Prostate gland (tissue), 2 donors: ENCODE data around the gene C16orf96.

Experiments
- CTCF ChIP-seq, 4 experiments: fragments of 200-600 bp in 2 of 4; fragments of 450-650 bp in 2 of 4; sonication (generic) in 2 of 4; IDR thresholded peaks; 1 replicate in 3 of 4; 2 replicates in 1 of 4; pipeline ENCODE4 v1.5.1; 2016 to 2019; ENCODE audit warnings: antibody characterized with exemption in 4 of 4, mild to moderate bottlenecking in 2 of 4, moderate library complexity in 2 of 4
- POLR2A ChIP-seq: fragments of 450-650 bp; IDR thresholded peaks from one replicate; pipeline ENCODE4 v1.6.1; 2016; ENCODE audit warnings: antibody characterized with exemption, mild to moderate bottlenecking
- POLR2AphosphoS5 ChIP-seq: sonication (generic); formaldehyde crosslinking; IDR thresholded peaks from one replicate; pipeline ENCODE4 v1.6.1; 2017; ENCODE audit warnings: antibody characterized with exemption

- TF ChIP-seq CTCF (IDR thresholded peaks at IDR 0.05) (no peak), POLR2AphosphoS5 (no peak), POLR2A (no peak)
These were observed 45.1 kb downstream of the C16orf96 start for GRCh38 chr16:4601036-4601863.
